Adrenal gland (tissue), 12 donors: ENCODE results near the gene CHN2. TPM values are rescaled to one million over a fixed set of nuclear protein-coding genes. Genes with fewer than 3 reads are reported as not detected.

Experiments used
- DNase-seq, 7 donors: peaks; one replicate each; pipeline ENCODE4 v3.0.0-alpha.2; 2019 to 2020
- H3K27ac ChIP-seq, 5 donors: fragments of 200-600 bp; sonication (generic) in 4 of 5; 1 replicate in 3 of 5; 2 replicates in 2 of 5; pipeline versions ENCODE4 v1.5.1 to v1.8.0; 2016 to 2020; ENCODE audit warnings: mild to moderate bottlenecking in 1 of 5
- H3K27me3 ChIP-seq: fragments of 200-600 bp; 2 replicates; pipeline ENCODE4 v1.8.0; 2021
- H3K36me3 ChIP-seq, 2 donors: fragments of 200-600 bp; replicated peaks in 1 of 2; 1 replicate in 1 of 2; 2 replicates in 1 of 2; pipeline versions ENCODE4 v1.5.1 to v1.8.0; 2018 to 2022
- H3K4me1 ChIP-seq, 2 donors: fragments of 200-600 bp; replicated peaks in 1 of 2; 1 replicate in 1 of 2; 2 replicates in 1 of 2; pipeline versions ENCODE4 v1.5.1 to v1.8.0; 2018 to 2021
- H3K4me3 ChIP-seq, 4 donors: fragments of 200-600 bp; sonication (generic) in 3 of 4; one replicate each; pipeline ENCODE4 v1.5.1; 2016 to 2018
- H3K9me3 ChIP-seq, 3 donors: fragments of 200-600 bp; sonication (generic) in 1 of 3; replicated peaks in 1 of 3; 1 replicate in 2 of 3; 2 replicates in 1 of 3; pipeline versions ENCODE4 v1.5.1 to v1.8.0; 2016 to 2021
- POLR2A ChIP-seq, 2 donors: fragments of 450-650 bp; IDR thresholded peaks; one replicate each; pipeline ENCODE4 v1.6.1; 2017; ENCODE audit warnings: antibody characterized with exemption in 2 of 2, mild to moderate bottlenecking in 2 of 2, moderate library complexity in 1 of 2
- WGBS, 4 donors: extraction: QIAGEN DNeasy Blood & Tissue Kit in 2 of 4; methylation state at CpG; one replicate each; pipeline versions ENCODE4 v1.1.5 to v1.1.7; 2013 to 2017; 5-methylcytosine and 5-hydroxymethylcytosine counted together
- intact Hi-C, 2 donors: fragments of 100-400 bp; cut with DNase I; formaldehyde crosslinking; loops; one replicate each; pipeline versions ENCODE4 v1.14.1 to v1.15.0; 2022 to 2023
- polyA plus RNA-seq, 3 donors: library from polyadenylated mRNA; stranded (reverse); fragments of 200-250 nt in 2 of 3; fragments of 350-450 nt in 1 of 3; fragmentation: Illumina TruSeq in 1 of 3; extraction: RNeasy Lipid Tissue Mini Kit (QIAGEN cat#74804) in 1 of 3; gene quantifications; one replicate each; pipeline ENCODE4 v1.2.3, GENCODE V29; 2013 to 2014
- total RNA-seq, 9 donors: library from RNA; depleted of rRNA in 4 of 9; stranded (reverse); fragments of >200 nt in 4 of 9; fragments of 120-200 nt in 1 of 9; fragmentation: NEBNext Ultra II Directional in 1 of 9; extraction: Animal tissue kit (Norgen Biotek cat#: 25700) in 1 of 9; gene quantifications; one replicate each; pipeline versions ENCODE4 v1.1.0 to v1.2.4, GENCODE V29; 2013 to 2023
- TF ChIP-seq, protein P1 (sequence below), 6 experiments: fragments of 450-650 bp in 4 of 6; fragments of 200-600 bp in 2 of 6; sonication (generic) in 1 of 6; IDR thresholded peaks; 1 replicate in 5 of 6; 2 replicates in 1 of 6; pipeline versions ENCODE4 v1.5.1 to v1.8.0; 2016 to 2021; ENCODE audit warnings: antibody characterized with exemption in 6 of 6, mild to moderate bottlenecking in 2 of 6, moderate library complexity in 1 of 6
- donor health status: healthy with polysubstance abuse.
- donor health status: Bipolar disorder and iron deficiency.
- donor health status: DM: yes; HTN: yes; CAD: no.
- donor health status: DM: no; HTN: no; CAD: no.
- donor health status: DM: no; HTN: no; CAD: no.
- donor health status: DM: yes; HTN: yes; CAD: no.

The CHN2 gene
- total and polyA plus RNA-seq, 12 donors: 2.7 to 35.4 (median 11.5) TPM

DNA sequence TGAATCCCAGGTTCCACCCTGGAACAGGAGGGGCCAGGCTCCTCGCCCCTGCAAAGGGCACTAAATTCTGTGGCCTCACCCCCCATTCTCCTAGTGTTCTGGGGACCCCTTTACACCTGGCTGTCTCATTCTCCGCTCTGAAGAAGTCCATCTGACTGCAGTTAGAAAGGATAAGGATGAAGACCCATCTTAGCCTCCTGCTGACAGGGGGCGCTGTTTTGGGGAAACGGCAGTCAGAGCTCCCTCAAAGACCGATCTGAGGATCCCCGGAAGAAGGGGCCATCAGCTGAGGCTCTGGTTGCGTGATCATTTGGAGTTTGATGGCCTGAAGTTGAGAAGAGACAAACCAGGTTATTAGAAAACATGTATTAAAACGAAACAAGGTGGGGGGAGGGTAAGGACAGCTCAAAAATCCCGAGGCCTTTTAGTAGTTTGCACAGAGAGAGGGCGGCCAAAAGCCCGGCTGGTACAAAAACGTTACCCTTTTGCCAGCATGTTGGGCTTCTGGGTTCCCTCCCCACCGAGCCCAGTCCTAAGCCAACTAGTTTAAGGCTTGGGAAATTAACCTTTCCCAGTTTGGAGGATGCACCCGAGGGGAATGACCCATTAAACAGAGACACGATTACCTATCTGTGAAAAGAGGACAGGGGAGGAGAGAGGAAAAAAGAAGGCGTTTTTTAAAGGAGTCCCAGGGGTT, 102.8 kb downstream of the CHN2 start:
- WGBS, 4 donors: 73 to 82% (median 82%) methylated on average over 16 of the region's 16 CpGs
- no peaks in the 10 kb centered on the region for H3K27me3 ChIP-seq
- DNase-seq: no peak
- no peak for TF ChIP-seq POLR2A (IDR thresholded peaks at IDR 0.05)
- H3K4me3 ChIP-seq: no peak overlapping the region
- no peaks in the 10 kb centered on the region for H3K4me1 ChIP-seq
- intact Hi-C loops: no loop called here
- H3K36me3 ChIP-seq: no peaks in the 10 kb centered on the region
- no peaks in the 10 kb centered on the region for H3K9me3 ChIP-seq
- H3K27ac ChIP-seq: no peak overlapping the region

DNA sequence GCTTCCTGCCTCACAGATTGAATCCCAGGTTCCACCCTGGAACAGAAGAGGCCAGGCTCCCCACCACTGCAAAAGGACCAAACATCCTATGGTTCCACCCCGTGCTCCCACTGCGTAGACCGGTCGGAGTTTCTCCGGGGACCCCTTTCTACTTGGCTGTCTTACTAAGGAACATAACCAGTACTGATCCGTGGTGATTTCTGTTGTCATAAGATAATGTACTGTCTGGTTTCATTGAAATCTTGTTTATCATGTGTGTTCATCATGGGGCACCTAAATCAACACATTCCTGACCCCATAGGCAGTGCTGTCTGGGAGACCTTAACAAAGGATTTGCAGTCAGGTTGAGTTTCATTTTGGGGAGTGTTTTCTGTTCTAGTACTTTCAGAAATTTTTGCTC, 104.5 kb downstream of the CHN2 start:
- Histone ChIP-seq H3K36me3 (no peaks in the 10 kb centered on the region), H3K9me3 (no peaks in the 10 kb centered on the region), H3K27ac (no peak overlapping the region), H3K4me3 (no peak overlapping the region), H3K4me1 (no peaks in the 10 kb centered on the region), H3K27me3 (no peaks in the 10 kb centered on the region)
- 85 to 90% (median 87%) methylated on average over 6 of the region's 6 CpGs for WGBS, 4 donors
- intact Hi-C loops: no loop called here
- no peak for DNase-seq
- TF ChIP-seq POLR2A (IDR thresholded peaks at IDR 0.05): no peak
- TF ChIP-seq, protein P1, sequence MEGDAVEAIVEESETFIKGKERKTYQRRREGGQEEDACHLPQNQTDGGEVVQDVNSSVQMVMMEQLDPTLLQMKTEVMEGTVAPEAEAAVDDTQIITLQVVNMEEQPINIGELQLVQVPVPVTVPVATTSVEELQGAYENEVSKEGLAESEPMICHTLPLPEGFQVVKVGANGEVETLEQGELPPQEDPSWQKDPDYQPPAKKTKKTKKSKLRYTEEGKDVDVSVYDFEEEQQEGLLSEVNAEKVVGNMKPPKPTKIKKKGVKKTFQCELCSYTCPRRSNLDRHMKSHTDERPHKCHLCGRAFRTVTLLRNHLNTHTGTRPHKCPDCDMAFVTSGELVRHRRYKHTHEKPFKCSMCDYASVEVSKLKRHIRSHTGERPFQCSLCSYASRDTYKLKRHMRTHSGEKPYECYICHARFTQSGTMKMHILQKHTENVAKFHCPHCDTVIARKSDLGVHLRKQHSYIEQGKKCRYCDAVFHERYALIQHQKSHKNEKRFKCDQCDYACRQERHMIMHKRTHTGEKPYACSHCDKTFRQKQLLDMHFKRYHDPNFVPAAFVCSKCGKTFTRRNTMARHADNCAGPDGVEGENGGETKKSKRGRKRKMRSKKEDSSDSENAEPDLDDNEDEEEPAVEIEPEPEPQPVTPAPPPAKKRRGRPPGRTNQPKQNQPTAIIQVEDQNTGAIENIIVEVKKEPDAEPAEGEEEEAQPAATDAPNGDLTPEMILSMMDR (IDR thresholded peaks at IDR 0.05): no peak

DNA sequence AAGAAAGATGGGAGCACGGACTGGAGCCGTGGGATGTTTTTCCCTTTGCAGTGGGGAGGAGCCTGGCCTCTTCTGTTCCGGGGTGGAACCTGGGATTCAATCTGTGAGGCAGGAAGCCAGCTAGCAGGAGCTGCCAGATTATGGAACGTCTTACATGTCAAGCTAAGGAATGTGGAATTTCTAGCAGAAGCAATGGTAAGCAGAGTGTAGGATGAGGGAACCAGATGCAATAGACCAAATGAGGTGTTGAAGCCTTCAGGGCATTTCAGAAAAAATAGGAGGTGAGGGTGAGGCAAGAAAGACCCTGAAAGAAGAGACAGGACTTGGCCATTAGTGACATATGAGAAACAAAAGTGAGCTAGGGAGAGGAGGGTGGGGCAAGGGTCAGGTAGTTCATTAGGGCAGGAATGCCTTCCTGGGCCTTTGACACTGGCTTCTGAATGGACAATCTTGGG, 105.5 kb downstream of the CHN2 start:
- intact Hi-C loops: no loop called here
- Histone ChIP-seq H3K4me3 (no peak overlapping the region), H3K4me1 (peaks cover 0 to 3% of the 10 kb centered on the region in 2 donors), H3K9me3 (no peaks in the 10 kb centered on the region), H3K27ac (no peak overlapping the region), H3K36me3 (no peaks in the 10 kb centered on the region), H3K27me3 (no peaks in the 10 kb centered on the region)
- no peak for DNase-seq
- 54 to 66% (median 62%) methylated on average over 4 of the region's 4 CpGs for WGBS, 4 donors
- TF ChIP-seq, protein P1 (IDR thresholded peaks at IDR 0.05): no peak
- TF ChIP-seq POLR2A (IDR thresholded peaks at IDR 0.05): no peak

DNA sequence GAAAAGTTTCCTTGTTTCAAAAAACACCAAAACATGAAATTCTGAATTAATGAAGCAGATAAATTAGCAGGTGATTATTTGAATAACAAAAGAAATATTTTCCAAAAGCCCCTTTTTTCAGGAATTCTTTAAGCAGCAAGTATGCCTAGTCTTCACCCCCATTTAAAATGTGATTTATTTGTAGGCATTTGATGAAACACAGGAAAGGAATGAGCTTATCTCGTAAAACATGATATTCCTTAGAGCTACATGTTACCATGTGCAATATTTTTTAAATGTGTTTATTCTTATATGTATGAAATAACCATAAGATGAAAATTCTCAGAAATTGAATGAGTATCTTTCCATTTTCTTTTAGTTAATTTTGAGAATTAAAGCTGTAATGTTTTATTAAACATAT, 106.1 kb downstream of the CHN2 start:
- WGBS, 4 donors: 56 to 71% (median 64%) methylated on average over 1 of the region's 1 CpG
- no peak for TF ChIP-seq POLR2A (IDR thresholded peaks at IDR 0.05)
- TF ChIP-seq, protein P1 (IDR thresholded peaks at IDR 0.05): no peak

More for the DNA sequence above, 106.1 kb downstream of the CHN2 start:
- peaks cover 0 to 3% of the 10 kb centered on the region in 2 donors for H3K4me1 ChIP-seq
- H3K36me3 ChIP-seq: no peaks in the 10 kb centered on the region
- H3K9me3 ChIP-seq: no peaks in the 10 kb centered on the region
- no peak overlapping the region for H3K4me3 ChIP-seq
- H3K27me3 ChIP-seq: no peaks in the 10 kb centered on the region
- no peak overlapping the region for H3K27ac ChIP-seq
- no peak for DNase-seq
- intact Hi-C loops: no loop called here
